CD4-positive, alpha-beta T cell (primary cell): ENCODE results near the gene PTGER4. TPM values are rescaled to one million over a fixed set of nuclear protein-coding genes. Genes with fewer than 3 reads are reported as not detected.

ENCODE experiments used
- ATAC-seq: fragments of 200-7000 bp; cut with Tn5 transposase; one replicate; pipeline ENCODE4 v1.10.0; 2022; ENCODE audit warnings: mild to moderate bottlenecking; ENCODE audit not compliant: poor library complexity
- CTCF ChIA-PET: fragments of 350-600 bp; sonication (Branson Sonifier 250); formaldehyde crosslinking; loops from one replicate; lab custom pipeline; 2021; ENCODE audit warnings: antibody characterized with exemption, inconsistent platforms; lab: Charles Lee
- POLR2A ChIA-PET: fragments of 350-600 bp; sonication (Branson Sonifier 250); formaldehyde crosslinking; loops from one replicate; lab custom pipeline; 2021; ENCODE audit warnings: antibody characterized with exemption, inconsistent platforms; lab: Charles Lee
- DNase-seq, 14 experiments: peaks; one replicate each; pipeline ENCODE4 v3.0.0-alpha.2; 2013 to 2020; ENCODE audit warnings: mixed read lengths in 2 of 14
- H3K27ac ChIP-seq, 2 donors: one replicate each; pipeline versions ENCODE4 v1.5.1 to v1.7.0; 2013; ENCODE audit warnings: low read length in 2 of 2, low read depth in 1 of 2, mild to moderate bottlenecking in 1 of 2
- H3K27me3 ChIP-seq, 2 experiments: 1 replicate in 1 of 2; 2 replicates in 1 of 2; pipeline versions ENCODE4 v1.6.1 to v1.7.0; 2013; ENCODE audit warnings: low read length in 2 of 2, control low read depth in 1 of 2, mild to moderate bottlenecking in 1 of 2, moderate library complexity in 1 of 2; ENCODE audit not compliant: insufficient read depth in 2 of 2, control insufficient read depth in 1 of 2
- H3K36me3 ChIP-seq: one replicate; pipeline ENCODE4 v1.6.1; 2013; ENCODE audit warnings: low read length, control low read depth; ENCODE audit not compliant: insufficient read depth
- H3K4me1 ChIP-seq: one replicate; pipeline ENCODE4 v1.6.1; 2013; ENCODE audit warnings: low read length, control low read depth; ENCODE audit not compliant: insufficient read depth
- H3K4me3 ChIP-seq: one replicate; pipeline ENCODE4 v1.5.1; 2013; ENCODE audit warnings: mild to moderate bottlenecking, low read length, moderate library complexity
- H3K9me3 ChIP-seq, 2 experiments: 1 replicate in 1 of 2; 2 replicates in 1 of 2; pipeline versions ENCODE4 v1.6.1 to v1.7.0; 2013; ENCODE audit warnings: low read length in 2 of 2, mild to moderate bottlenecking in 2 of 2, control low read depth in 1 of 2, moderate library complexity in 1 of 2; ENCODE audit not compliant: control insufficient read depth in 1 of 2, insufficient read depth in 1 of 2
- H3K27ac Mint-ChIP-seq: one replicate; pipeline ENCODE4 v1.8.0; 2020; ENCODE audit warnings: mixed read lengths
- H3K27me3 Mint-ChIP-seq: one replicate; pipeline ENCODE4 v1.8.0; 2021; ENCODE audit warnings: mixed read lengths
- H3K36me3 Mint-ChIP-seq: one replicate; pipeline ENCODE4 v1.8.0; 2021; ENCODE audit warnings: low read depth, mixed read lengths
- H3K4me1 Mint-ChIP-seq: one replicate; pipeline ENCODE4 v1.8.0; 2021; ENCODE audit warnings: low read depth, mixed read lengths
- H3K4me3 Mint-ChIP-seq: one replicate; pipeline ENCODE4 v1.8.0; 2020; ENCODE audit warnings: mild to moderate bottlenecking, mixed read lengths
- H3K9me3 Mint-ChIP-seq: one replicate; pipeline ENCODE4 v1.8.0; 2020; ENCODE audit warnings: mixed read lengths
- intact Hi-C, 2 experiments: fragments of 100-400 bp; cut with DNase I in 1 of 2; cut with micrococcal nuclease in 1 of 2; formaldehyde crosslinking; loops; one replicate each; pipeline versions ENCODE4 v1.15.1 to v1.9.0; 2023 to 2025; cut with DNase I, micrococcal nuclease
- total RNA-seq, 174 experiments: library from RNA in 2 of 174; stranded (reverse) in 2 of 174; gene quantifications; one replicate each; pipeline ENCODE4 v1.2.3 and lab custom pipeline; 2021 to 2026
- TF ChIP-seq, protein P1 (sequence below): fragments of 200-600 bp; IDR thresholded peaks from one replicate; pipeline ENCODE4 v1.8.0; 2022; ENCODE audit warnings: antibody characterized with exemption, mild to moderate bottlenecking

PTGER4 gene
- total RNA-seq, 2 experiments from 2014 or later, result 352 to 356 TPM

- Mint-ChIP-seq H3K4me3 (peak overlapping the region; percentile 84), H3K27me3 (no peaks in the 10 kb centered on the region), H3K36me3 (no peaks in the 10 kb centered on the region), H3K27ac (peak overlapping the region; percentile 82), H3K4me1 (peaks cover 83% of the 10 kb centered on the region), H3K9me3 (no peaks in the 10 kb centered on the region)
- intact Hi-C loops, result loop anchor here in 1 of 2 experiments (2.0 kb wide), 1 partner anchor 30 kb away; no protein-coding TSS in a partner anchor
- H3K9me3 ChIP-seq, result no peaks in the 10 kb centered on the region
- H3K4me1 ChIP-seq, result peaks cover 37% of the 10 kb centered on the region
- CTCF ChIA-PET, result interaction anchor here (1.0 to 2.5 kb wide), 2 partner anchors 17 to 21 kb away, joined by 4 to 11 read pairs; no protein-coding TSS in a partner anchor
- H3K27ac ChIP-seq, result peak overlapping the region; percentile 33 to 50
- ATAC-seq (peak; percentile 27), DNase-seq (peak in 4 of 14 experiments; percentile 8 to 60 (median 42))
- POLR2A ChIA-PET, result interaction anchor here (0.7 to 5.3 kb wide), 9 partner anchors 13 to 243 kb away, joined by 3 to 103 read pairs (median 4); partner anchors contain the start of gene PTGER4
- H3K27me3 ChIP-seq, result no peaks in the 10 kb centered on the region
- H3K4me3 ChIP-seq, result no peak overlapping the region
- H3K36me3 ChIP-seq, result no peaks in the 10 kb centered on the region
- TF ChIP-seq, protein P1, sequence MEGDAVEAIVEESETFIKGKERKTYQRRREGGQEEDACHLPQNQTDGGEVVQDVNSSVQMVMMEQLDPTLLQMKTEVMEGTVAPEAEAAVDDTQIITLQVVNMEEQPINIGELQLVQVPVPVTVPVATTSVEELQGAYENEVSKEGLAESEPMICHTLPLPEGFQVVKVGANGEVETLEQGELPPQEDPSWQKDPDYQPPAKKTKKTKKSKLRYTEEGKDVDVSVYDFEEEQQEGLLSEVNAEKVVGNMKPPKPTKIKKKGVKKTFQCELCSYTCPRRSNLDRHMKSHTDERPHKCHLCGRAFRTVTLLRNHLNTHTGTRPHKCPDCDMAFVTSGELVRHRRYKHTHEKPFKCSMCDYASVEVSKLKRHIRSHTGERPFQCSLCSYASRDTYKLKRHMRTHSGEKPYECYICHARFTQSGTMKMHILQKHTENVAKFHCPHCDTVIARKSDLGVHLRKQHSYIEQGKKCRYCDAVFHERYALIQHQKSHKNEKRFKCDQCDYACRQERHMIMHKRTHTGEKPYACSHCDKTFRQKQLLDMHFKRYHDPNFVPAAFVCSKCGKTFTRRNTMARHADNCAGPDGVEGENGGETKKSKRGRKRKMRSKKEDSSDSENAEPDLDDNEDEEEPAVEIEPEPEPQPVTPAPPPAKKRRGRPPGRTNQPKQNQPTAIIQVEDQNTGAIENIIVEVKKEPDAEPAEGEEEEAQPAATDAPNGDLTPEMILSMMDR, result no peak
Observed at GRCh38 chr5:40652441-40653220, 27.1 kb upstream of the PTGER4 start.

- no peaks in the 10 kb centered on the region for H3K9me3 Mint-ChIP-seq
- Histone ChIP-seq H3K27me3 (no peaks in the 10 kb centered on the region), H3K4me1 (peaks cover 34% of the 10 kb centered on the region), H3K36me3 (no peaks in the 10 kb centered on the region), H3K27ac (peak overlapping the region; percentile 5 to 50), H3K9me3 (no peaks in the 10 kb centered on the region), H3K4me3 (no peak overlapping the region)
- H3K27me3 Mint-ChIP-seq, result no peaks in the 10 kb centered on the region
- ChIA-PET POLR2A (interaction anchor here (0.6 to 5.3 kb wide), 11 partner anchors 18 to 700 kb away, joined by 3 to 103 read pairs (median 4); partner anchors contain the start of gene PTGER4), CTCF (interaction anchor here (2.5 kb wide), 1 partner anchor 17 kb away, joined by 11 read pairs; no protein-coding TSS in a partner anchor)
- intact Hi-C loops, result loop anchor here in 1 of 2 experiments (2.0 kb wide), 2 partner anchors 25 to 31 kb away; partner anchors contain the start of gene PTGER4
- peak; percentile 53 for ATAC-seq
- TF ChIP-seq, protein P1, result no peak
- H3K4me1 Mint-ChIP-seq, result peaks cover 84% of the 10 kb centered on the region
- peak in 3 of 14 experiments; percentile 28 to 58 (median 55) for DNase-seq
- peak overlapping the region; percentile 82 for H3K27ac Mint-ChIP-seq
- H3K36me3 Mint-ChIP-seq, result no peaks in the 10 kb centered on the region
- peak overlapping the region; percentile 84 for H3K4me3 Mint-ChIP-seq
Observed at GRCh38 chr5:40653221-40654022, 26.3 kb upstream of the PTGER4 start.
